Stimulated activated CD8-positive, alpha-beta memory T cell treated with anti-CD3 and anti-CD28 coated beads, Interleukin-7, amount 100 ng/mL, for 48 hours (primary cell): ENCODE data around the gene F2.
"Not testable (repeated sequence)": the region's sequence is repeated elsewhere in the genome, so short reads cannot be mapped to it uniquely, and the experiment has no call there.

Experiments used
- DNase-seq, 2 donors: peaks; one replicate each; pipeline ENCODE4 v3.0.0-alpha.2; 2020; ENCODE audit warnings: low read depth in 1 of 2; ENCODE audit errors: extremely low read depth in 1 of 2

F2 gene

DNA sequence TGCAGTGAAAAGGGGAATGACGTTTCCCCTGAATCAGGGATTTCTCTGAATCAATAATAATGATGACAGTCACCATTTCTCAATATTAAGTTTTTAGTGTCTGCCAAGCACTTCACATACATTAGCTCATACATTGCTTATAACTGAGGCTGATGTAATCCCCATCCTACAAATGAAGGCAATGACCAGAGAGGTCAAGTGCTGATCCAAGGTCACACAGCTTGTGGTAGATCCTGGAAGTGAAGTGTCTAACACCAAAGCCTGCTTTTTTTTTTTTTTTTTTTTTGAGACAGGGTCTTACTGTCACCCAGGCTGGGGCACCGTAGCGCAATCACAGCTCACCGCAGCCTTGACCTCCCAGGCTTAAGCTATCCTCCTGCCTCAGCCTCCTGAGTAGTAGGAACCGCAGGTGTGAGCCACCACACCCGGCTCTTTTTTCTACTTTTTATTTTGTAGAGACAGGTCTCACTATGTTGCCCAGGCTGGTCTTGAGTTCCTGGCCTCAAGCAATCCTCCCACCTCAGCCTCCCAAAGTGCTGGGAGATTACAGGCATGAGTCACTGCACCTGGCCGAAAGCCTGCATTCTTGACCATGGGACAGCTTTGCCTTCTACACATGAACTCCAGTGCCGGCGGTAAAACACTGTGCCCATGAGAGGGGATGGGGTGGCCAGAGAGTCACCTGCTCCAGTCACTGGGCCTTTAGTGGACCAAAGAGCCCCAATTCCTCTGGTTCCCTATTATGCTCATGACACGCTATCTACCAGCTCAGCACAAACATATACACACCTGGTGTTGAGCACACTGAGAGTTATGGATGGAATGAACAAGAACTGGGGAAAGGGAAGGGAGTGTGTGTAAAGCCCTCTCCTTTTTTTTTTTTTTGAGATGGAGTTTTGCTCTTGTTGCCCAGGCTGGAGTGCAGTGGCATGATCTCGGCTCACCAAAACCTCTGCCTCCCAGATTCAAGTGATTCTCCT, 36.0 kb upstream of the F2 start:
- no peak for DNase-seq

DNA sequence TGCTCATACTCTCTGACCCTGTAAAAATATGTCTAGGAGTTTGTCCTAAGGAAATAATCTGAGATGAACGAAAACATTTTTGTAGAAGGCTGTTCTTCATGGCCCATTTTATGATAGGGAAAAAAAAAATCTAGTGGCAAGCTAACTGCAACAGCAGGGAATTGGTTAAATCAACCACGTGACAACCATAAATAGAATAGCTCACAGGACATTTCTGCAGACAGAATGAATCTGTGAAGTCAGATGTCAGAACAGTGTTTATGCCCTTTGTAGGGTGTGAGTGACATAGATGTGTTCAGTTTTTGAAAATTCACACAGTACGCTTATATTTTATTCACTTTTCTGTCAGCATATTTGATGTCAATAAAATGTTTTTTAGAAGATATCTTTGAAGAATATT, 34.6 kb upstream of the F2 start:
- no peak for DNase-seq

DNA sequence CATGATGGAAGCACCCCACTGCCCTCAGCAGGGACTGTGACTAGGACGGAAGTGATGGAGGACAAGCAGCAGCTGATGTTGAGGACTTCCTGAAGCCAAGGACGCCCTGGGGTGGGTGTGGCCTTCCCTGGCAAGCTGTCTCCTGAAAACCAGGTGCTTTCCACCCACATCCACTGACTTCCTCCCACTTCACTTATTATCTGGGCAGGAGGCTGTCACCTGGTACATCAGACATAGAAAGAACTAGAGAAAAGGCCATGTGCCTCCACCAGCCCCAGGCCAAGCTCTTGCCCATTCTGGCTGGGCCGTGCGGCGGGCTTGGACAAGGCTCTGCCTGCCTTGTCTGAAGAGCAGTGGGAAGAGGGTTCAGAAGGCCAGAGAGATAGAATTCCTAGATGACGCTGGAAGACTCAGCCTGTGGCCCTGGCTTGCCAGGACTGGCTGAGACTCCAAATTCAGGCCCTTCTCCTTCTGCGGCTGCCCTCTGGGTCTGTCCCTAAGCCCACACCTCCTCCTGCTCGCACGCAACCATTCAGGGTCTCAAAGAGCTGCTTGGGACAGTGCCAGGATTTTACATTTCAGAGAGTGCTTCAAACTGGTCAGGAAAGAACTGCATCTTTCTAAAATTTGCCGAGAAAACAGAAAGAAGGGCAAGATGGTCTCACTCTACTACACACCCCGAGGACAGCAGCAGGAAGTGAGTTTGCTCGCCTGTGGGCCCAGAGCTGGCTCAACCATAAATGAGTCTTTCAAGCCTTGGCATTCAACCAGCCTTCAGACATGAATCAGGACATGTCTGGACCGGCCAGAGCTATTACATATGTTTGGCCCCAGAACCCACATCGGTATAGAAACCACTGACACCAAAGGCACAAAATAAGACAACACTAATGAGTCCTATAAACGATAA, 31.9 kb upstream of the F2 start:
- no peak for DNase-seq

DNA sequence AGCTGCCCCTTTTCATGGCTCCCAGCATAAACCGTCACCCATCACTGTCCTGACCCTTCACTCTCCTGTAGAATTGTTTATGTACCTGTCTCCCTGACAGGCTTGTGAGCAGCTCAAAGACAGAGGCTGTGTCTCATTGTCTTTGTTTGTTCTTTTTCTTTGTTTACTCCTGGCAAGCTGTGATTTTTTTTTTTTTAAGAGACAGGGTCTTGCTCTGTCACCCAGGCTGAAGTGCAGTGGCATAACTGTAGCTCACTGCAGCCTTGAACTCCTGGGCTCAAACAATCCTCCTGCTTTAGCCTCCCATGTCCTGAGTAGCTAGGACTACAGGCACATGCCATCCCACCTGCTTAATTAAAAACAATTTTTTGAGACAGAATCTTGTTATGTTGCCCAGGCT, 28.3 kb upstream of the F2 start:
- DNase-seq = no peak

DNA sequence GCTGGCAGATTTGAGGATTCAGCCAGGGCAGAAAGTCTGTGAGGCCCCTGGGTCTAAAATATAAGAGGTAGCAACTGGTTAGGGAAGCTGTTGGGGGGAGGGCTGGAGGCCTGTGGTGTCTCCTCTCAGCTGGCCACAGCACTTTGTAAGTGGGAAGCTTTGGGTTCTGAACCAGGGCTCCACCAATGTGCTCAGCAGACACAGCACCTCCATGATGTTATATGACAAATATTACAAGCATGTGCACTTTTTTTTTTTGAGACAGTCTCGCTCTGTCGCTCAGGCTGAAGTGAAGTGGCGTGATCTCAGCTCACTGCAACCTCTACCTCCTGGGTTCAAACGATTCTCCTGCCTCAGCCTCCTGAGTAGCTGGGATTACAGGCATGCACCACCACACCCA, 26.6 kb upstream of the F2 start:
- no peak for DNase-seq

DNA sequence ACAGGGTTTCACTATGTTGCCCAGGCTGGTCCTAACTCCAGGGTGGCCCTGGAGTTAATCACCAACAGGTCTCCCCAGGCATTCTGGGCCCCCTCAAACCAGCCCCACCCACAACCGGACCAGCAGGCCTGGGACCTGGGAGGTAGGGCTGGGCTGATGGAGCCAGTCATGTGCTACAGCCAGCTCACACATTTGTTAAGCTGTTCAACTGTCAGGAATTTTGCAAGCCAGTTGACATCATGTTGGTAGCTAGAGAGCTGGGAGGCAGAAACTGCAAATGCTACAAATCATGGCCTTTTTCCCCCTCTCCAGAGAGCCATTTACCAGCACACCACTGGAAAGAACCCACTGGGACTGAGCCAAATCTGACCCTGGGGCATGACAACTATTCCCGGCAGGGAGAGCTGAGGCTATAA, 25.4 kb upstream of the F2 start:
- DNase-seq = no peak

DNA sequence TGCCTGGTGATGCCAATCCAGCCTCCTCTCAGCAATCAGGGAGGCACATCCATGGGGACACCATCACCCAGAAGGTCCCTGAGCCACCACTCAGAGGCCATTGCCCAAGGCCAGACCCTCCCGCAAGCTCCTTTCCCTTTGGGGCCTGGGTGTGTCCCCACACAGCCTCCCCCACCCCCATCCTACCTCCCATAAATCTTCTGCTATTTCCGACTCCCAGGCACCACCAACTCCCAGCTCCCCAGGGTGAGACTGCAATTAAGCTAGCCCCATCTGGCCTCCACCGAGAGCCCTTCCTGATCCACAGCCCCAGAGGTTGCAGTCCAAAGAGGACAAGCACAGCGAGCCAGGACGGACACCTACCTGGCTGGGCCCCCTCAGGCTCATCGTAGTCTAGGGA, 24.9 kb upstream of the F2 start:
- no peak for DNase-seq

DNA sequence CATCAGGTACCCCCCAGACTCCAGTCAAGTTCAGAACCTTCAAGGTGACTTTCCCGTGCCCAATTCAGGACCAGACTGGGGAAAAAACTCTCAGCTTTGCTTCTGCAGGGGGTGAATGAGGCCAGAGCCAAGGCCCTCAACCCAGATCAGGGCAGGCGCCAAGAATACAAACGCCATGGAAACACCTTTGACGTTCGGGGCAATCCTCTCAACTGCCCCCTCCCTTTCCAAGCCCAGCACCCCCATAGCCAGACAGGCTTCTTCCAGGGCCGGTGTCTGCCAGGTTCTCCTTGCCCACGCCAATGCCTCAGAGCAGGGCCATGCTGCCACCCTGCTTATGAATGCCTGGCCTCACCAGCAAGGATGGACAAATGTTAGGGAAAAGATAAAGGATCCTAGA, 24.4 kb upstream of the F2 start:
- no peak for DNase-seq

DNA sequence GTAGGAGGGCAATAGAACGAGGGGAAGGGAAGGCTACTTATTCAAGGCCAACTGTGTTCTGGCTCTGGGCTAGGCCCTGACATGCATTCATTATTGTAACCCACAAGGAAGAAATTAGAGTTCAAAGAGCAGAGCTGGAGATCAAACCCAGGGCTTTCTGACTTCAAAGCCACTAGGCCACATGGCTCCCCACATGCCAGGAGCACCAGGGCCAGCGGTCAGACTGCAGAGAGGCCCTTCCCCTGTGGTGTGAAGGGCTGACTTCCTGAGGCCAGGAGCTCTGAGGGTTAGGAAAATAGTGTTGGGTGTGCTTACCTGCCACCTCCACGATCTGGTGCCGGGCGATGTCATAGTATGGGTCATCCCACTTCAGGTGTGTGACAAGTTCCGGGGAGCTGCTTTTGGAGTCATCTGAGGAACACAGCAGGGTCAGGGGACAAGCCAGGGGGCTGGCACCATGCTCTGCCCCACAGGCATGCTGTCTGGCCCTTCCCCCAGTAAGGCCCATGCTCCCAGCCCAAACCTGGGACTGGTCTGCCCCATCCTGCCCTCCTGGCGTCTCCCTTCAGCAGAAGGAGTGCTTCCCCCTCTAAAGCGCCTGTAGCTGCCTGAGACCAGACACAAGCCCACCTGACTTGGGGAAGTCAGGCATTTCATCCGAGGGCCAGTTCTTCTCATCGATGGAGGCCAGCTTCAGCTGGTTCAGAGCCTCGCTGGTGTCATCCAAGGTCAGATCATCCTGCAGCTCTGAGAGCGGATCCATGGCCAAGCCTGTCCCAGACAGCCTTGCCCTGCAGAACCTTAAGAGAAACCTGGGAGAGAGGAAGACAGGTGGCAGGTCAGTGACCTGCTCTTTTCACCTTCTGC, 23.4 kb upstream of the F2 start:
- DNase-seq = no peak

DNA sequence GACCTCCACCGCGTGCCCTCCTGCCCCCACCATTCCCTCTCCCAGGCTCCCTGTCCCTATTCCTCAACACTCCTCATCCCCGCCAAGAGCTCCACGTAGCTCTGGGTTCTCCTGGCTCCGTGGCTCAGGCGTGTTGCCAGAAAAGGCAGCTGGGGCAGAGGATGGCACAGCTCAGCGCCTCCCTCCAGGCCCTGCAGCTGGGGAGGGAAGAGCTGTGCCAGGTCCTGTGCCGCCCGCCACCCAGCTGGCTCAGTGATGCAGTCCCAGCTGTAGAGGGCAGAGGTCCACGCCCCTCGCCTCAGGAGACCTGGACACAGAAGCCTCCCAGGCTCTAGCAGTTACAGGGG, 22.8 kb upstream of the F2 start:
- DNase-seq = no peak

DNA sequence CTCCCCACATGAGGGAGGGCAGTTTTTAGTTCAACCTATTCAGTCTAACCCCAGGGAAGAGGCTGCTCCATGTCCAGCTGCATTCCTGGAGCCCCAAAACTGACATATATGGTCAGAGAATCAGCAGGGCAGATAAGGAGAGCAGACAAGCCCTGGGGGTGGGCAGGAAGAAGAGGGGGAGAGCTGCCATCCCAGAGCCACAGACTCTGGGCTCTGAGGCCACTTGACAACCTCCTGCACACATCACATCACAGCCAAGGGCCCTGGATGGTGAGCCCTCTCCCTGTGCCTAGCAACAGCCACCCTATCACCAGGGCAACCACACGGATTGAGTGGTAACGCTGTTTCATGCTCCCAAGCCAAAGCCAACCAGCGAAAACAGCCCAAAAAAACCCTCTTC, 21.7 kb upstream of the F2 start:
- DNase-seq = no peak

DNA sequence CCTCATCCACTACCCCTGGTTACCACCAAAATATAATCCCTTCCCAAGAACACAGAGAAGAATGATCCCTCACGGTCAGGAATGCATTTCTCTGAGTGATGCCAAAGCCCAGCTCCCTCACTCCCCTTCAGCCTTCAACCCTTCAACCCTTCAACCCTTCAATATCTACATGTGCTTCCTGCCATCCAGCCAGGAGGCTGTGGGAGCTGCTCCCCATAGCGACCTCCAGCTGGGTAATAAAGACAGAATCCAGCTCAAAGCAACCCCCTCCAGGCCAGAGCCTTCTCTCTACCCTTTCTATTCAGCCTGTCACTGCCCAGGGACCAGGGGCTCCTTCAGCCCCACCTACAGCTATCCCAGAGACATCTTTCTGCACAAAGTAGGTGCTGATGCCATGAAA, 21.3 kb upstream of the F2 start:
- DNase-seq = no peak

DNA sequence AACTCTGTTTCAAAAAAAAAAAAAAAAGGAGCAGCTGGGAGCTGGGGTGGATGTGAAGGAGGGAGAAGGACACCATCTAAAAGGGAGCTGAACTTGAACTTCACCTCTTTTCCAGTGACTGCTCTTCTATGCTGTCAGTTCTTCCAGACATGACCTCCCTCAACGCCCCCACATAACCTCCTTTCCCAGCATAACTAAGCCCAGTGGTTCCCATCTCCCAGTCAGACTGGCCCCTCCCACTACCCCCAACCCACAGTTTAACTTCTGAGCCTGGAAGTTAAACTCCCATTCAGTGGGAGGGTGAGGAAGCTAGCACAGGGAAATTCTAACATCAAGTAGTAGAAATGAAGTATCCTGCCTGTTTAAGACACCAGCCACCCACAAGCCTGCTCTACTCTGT, 20.4 kb upstream of the F2 start:
- no peak for DNase-seq

DNA sequence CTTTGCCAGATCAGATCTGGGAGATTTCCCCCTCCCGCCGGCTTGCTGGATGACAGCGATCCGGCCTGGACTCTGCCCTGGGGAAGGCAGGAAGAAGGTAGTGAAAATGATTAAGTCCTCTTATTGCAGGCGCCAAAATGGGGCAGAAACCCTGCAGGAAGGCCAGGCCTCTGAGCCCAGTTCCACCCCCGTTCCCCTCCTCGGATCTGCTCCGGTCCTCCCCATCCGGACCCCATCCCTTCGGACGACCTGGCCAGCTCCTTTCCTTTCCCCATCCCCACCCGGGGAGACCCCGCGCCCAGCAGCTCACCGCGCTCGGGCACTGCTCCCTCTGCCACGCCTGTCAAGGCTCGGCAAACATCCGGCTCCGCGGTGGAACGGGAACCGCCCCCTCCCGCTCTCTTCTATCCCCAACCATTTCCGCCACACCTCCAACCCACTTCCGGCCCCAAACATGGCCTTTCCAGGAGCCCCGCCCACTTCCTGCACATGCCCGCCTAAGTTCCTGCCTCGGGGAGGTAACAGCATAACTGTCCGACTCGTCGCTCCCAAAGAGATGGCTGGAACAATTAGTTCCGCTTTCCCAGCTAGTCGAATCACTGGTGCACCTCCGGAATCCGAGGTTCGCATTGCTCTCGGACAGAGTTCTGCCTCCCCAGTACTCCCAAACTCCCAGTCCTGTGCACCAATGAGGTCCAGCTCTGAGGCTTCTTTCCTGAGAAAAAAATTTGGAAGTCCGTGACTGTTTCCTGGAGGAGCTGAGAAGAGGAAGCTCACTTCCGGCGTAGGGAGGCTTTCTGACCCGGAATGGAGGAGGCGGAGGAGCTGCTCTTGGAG, 18.6 kb upstream of the F2 start, which contains the start of the genes ARHGAP1 and ZNF408:
ARHGAP1 (minus strand) TSS at position 379 of the 837 bp plus-strand sequence. CDS start 4,512 bp downstream, outside the sequence.
ZNF408 (plus strand) TSS at position 791 of the 837 bp plus-strand sequence; CDS start at position 808, 17 bp downstream.
- DNase-seq = peak; percentile 98 to 99

DNA sequence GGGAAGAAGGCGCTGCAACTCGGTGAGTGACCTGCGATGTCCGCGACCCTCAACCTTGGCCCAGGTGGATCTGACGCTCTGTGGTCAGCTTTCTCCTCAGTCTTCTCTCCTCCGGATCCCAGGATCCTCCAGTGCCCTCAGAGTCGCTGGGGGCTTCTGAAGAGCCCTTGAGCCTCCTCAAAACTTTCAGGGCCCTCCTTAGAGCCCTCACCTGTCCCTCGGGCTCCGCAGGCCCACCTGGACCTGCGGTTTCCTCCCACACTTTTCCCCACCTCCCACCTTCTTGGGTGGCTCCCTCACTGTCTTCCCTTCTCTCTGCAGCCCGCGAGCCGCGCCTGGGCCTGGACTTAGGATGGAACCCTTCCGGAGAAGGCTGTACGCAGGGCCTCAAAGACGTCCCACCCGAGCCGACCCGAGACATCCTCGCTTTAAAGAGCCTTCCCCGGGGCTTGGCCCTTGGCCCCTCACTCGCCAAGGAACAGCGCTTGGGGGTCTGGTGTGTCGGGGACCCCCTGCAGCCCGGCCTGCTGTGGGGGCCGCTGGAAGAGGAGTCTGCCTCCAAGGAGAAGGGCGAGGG, 17.8 kb upstream of the F2 start:
- DNase-seq = no peak

DNA sequence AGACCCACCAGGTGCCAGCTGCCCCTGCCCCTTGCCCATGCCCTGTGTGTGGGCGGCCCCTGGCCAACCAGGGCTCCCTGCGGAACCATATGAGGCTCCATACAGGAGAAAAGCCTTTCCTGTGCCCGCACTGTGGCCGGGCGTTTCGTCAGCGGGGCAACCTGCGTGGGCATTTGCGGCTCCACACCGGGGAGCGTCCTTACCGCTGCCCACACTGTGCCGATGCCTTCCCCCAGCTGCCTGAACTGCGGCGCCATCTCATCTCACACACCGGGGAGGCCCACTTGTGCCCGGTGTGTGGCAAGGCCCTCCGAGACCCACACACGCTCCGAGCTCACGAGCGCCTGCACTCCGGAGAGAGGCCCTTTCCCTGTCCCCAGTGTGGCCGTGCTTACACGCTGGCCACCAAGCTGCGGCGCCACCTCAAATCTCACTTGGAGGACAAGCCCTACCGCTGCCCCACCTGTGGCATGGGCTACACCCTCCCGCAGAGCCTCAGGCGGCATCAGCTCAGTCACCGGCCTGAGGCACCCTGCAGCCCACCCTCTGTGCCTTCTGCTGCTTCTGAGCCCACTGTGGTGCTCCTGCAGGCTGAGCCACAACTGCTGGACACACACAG, 13.8 kb upstream of the F2 start:
- DNase-seq = no peak

DNA sequence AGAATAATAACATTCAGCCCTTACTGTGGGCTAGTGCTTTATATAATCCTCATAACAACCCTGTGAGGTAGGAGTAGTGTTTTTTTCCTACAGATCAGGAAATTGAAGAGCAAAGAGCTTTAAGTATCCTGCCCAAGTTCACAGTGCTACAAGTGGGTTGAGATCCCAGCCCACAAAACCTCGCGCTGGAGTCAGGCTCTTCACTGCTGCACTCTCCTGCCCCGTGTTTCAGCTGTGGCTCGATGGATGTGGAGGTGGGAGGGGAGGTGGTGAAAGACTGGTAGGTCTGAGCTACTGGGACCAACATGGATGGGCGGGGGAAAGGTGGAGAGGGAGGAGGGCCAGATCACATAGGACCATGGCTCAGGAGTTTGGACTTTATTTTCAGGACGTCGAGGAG, 12.1 kb upstream of the F2 start:
- DNase-seq = no peak

DNA sequence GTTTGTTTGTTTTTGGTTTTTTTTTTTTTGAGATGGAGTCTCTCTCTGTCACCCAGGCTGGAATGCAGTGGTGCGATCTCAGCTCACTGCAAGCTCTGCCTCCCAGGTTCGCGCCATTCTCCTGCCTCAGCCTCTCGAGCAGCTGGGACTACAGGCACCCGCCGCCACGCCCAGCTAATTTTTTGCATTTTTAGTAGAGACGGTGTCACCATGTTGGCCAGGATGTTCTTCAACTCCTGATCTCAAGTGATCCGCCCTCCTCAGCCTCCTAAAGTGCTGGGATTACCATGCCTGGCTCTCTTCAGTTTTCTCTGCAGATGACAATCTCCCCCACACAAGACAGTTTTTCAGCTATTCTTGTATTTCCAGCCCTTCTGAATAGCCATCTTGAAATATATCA, 9.7 kb upstream of the F2 start:
- not testable (repeated sequence) for DNase-seq

DNA sequence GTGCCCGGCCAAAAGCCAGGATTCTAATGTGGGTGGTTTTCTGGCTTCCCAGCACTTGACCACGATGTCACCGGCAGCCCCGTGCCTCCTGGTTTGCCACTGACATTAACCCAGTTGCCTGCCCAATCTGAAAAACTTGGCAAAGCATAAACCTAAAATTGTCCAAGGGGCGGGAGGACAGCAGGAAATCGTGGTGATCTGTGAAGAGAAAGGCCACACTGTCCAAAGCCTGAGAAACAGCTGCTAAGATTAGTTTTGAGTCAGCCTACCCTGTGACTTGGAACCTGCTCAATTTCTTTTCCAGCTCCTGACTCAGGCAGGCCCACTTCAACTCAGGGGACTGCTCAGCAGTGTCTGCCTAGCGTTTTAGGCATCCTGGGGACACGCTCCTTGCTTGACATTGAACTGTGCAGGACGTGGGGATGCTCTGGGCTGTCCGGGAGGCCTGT, 8.2 kb upstream of the F2 start:
- DNase-seq = no peak
